CD4-positive, alpha-beta T cell treated with Interferon alpha-2 for 1 hour (primary cell): Measurements from ENCODE around the gene SERPINB8.
A peak's percentile ranks its signal among the peaks of the same experiment; 100 is the strongest.
"Not testable (repeated sequence)": the region's sequence is repeated elsewhere in the genome, so short reads cannot be mapped to it uniquely, and the experiment has no call there.

Experiments used
- DNase-seq, 2 donors: peaks; one replicate each; pipeline ENCODE4 v3.0.0-alpha.2; 2020 to 2022

SERPINB8 gene

GRCh38 chr18:63969942-63970808, at the start of gene SERPINB8:
SERPINB8 (plus strand) TSS chr18:63970081; CDS start chr18:63978309, 8,228 bp downstream.
- peak; percentile 78 to 81 for DNase-seq

- DNase-seq: no peak
These were observed 47.8 kb upstream of the SERPINB8 start for GRCh38 chr18:63922049-63922448.

- DNase-seq: no peak
These were observed 45.3 kb upstream of the SERPINB8 start for GRCh38 chr18:63924551-63924950.

GRCh38 chr18:63928331-63928730, 41.5 kb upstream of the SERPINB8 start:
- DNase-seq: no peak

GRCh38 chr18:63929369-63929768, 40.5 kb upstream of the SERPINB8 start:
- DNase-seq: not testable (repeated sequence)

GRCh38 chr18:63930773-63931354, 39.0 kb upstream of the SERPINB8 start:
- no peak for DNase-seq

GRCh38 chr18:63936156-63936931, 33.5 kb upstream of the SERPINB8 start:
- DNase-seq: peak; percentile 69 to 74

- DNase-seq: no peak
These were observed 32.9 kb upstream of the SERPINB8 start for GRCh38 chr18:63936932-63937393.

- DNase-seq: no peak
These were observed 29.9 kb upstream of the SERPINB8 start for GRCh38 chr18:63940008-63940407.

- not testable (repeated sequence) for DNase-seq
These were observed 29.3 kb upstream of the SERPINB8 start for GRCh38 chr18:63940543-63941050.

- DNase-seq: no peak
These were observed 22.7 kb upstream of the SERPINB8 start for GRCh38 chr18:63947051-63947790.

- DNase-seq: peak; percentile 39 to 64
These were observed 20.7 kb upstream of the SERPINB8 start, which contains the start of gene HMSD for GRCh38 chr18:63949068-63949737. HMSD (plus strand) TSS chr18:63949301; CDS start chr18:63953456, 4,155 bp downstream.

- DNase-seq: no peak
These were observed 18.6 kb upstream of the SERPINB8 start for GRCh38 chr18:63951302-63951705.

- no peak for DNase-seq
These were observed 16.1 kb upstream of the SERPINB8 start for GRCh38 chr18:63953811-63954210.

GRCh38 chr18:63956755-63957154, 13.1 kb upstream of the SERPINB8 start:
- no peak for DNase-seq

- no peak for DNase-seq
These were observed 9.0 kb upstream of the SERPINB8 start for GRCh38 chr18:63960891-63961290.

GRCh38 chr18:63961435-63961980, 8.4 kb upstream of the SERPINB8 start:
- DNase-seq: no peak

GRCh38 chr18:63962137-63962536, 7.7 kb upstream of the SERPINB8 start:
- DNase-seq: no peak

- DNase-seq: peak; percentile 65 to 74
These were observed 6.1 kb upstream of the SERPINB8 start for GRCh38 chr18:63963615-63964256.

GRCh38 chr18:63964908-63965307, 5.0 kb upstream of the SERPINB8 start:
- no peak for DNase-seq
